HL-60 (cell line): ENCODE results near the gene TRIM44.

ENCODE experiments used
- DNase-seq, 2 experiments: peaks; one replicate each; pipeline ENCODE4 v3.0.0-alpha.2; 2010 to 2020; ENCODE audit warnings: low read depth in 1 of 2, low spot score in 1 of 2
- H3K27ac ChIP-seq: fragments of 250-450 bp; sonication (Bioruptor Pico); replicated peaks from 2 replicates; pipeline ENCODE4 v1.5.1; 2020; ENCODE audit warnings: mild to moderate bottlenecking, moderate library complexity
- H3K27me3 ChIP-seq: fragments of 250-450 bp; sonication (Bioruptor Pico); 2 replicates; pipeline ENCODE4 v1.5.1; 2021; ENCODE audit warnings: mild to moderate bottlenecking, moderate library complexity; ENCODE audit not compliant: insufficient read depth, poor library complexity, severe bottlenecking
- H3K4me3 ChIP-seq: replicated peaks from 2 replicates; pipeline ENCODE4 v1.5.1; 2011; ENCODE audit warnings: mild to moderate bottlenecking, control low read depth, low read length; ENCODE audit not compliant: insufficient read depth
- GABPA ChIP-seq: IDR thresholded peaks from 2 replicates; pipeline ENCODE4 v1.6.1; 2012; ENCODE audit warnings: low read depth
- POLR2AphosphoS5 ChIP-seq: IDR thresholded peaks from 2 replicates; pipeline ENCODE4 v1.6.1; 2012; ENCODE audit warnings: low read depth
- SPI1 ChIP-seq: IDR thresholded peaks from 2 replicates; pipeline ENCODE4 v1.6.1; 2012; ENCODE audit warnings: low read depth, mild to moderate bottlenecking, borderline replicate concordance
- TF ChIP-seq, protein P1 (sequence below): IDR thresholded peaks from one replicate; pipeline ENCODE4 v1.5.1; 2011; ENCODE audit warnings: low read length, control low read depth, inconsistent platforms; ENCODE audit not compliant: insufficient read depth
- TF ChIP-seq, protein P2 (sequence below): IDR thresholded peaks from 2 replicates; pipeline ENCODE4 v1.6.1; 2012; ENCODE audit warnings: low read depth; ENCODE audit not compliant: insufficient replicate concordance

The TRIM44 gene

GRCh38 chr11:35841733-35842132, 179.2 kb downstream of the TRIM44 start:
- no peak for DNase-seq
- no peak overlapping the region for H3K4me3 ChIP-seq
- no peaks in the 10 kb centered on the region for H3K27me3 ChIP-seq
- TF ChIP-seq POLR2AphosphoS5 (no peak), GABPA (no peak), SPI1 (no peak)
- TF ChIP-seq, protein P1, sequence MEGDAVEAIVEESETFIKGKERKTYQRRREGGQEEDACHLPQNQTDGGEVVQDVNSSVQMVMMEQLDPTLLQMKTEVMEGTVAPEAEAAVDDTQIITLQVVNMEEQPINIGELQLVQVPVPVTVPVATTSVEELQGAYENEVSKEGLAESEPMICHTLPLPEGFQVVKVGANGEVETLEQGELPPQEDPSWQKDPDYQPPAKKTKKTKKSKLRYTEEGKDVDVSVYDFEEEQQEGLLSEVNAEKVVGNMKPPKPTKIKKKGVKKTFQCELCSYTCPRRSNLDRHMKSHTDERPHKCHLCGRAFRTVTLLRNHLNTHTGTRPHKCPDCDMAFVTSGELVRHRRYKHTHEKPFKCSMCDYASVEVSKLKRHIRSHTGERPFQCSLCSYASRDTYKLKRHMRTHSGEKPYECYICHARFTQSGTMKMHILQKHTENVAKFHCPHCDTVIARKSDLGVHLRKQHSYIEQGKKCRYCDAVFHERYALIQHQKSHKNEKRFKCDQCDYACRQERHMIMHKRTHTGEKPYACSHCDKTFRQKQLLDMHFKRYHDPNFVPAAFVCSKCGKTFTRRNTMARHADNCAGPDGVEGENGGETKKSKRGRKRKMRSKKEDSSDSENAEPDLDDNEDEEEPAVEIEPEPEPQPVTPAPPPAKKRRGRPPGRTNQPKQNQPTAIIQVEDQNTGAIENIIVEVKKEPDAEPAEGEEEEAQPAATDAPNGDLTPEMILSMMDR: no peak
- TF ChIP-seq, protein P2, sequence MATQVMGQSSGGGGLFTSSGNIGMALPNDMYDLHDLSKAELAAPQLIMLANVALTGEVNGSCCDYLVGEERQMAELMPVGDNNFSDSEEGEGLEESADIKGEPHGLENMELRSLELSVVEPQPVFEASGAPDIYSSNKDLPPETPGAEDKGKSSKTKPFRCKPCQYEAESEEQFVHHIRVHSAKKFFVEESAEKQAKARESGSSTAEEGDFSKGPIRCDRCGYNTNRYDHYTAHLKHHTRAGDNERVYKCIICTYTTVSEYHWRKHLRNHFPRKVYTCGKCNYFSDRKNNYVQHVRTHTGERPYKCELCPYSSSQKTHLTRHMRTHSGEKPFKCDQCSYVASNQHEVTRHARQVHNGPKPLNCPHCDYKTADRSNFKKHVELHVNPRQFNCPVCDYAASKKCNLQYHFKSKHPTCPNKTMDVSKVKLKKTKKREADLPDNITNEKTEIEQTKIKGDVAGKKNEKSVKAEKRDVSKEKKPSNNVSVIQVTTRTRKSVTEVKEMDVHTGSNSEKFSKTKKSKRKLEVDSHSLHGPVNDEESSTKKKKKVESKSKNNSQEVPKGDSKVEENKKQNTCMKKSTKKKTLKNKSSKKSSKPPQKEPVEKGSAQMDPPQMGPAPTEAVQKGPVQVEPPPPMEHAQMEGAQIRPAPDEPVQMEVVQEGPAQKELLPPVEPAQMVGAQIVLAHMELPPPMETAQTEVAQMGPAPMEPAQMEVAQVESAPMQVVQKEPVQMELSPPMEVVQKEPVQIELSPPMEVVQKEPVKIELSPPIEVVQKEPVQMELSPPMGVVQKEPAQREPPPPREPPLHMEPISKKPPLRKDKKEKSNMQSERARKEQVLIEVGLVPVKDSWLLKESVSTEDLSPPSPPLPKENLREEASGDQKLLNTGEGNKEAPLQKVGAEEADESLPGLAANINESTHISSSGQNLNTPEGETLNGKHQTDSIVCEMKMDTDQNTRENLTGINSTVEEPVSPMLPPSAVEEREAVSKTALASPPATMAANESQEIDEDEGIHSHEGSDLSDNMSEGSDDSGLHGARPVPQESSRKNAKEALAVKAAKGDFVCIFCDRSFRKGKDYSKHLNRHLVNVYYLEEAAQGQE: no peak
- no peak overlapping the region for H3K27ac ChIP-seq

GRCh38 chr11:35842958-35843357, 180.4 kb downstream of the TRIM44 start:
- no peak overlapping the region for H3K27ac ChIP-seq

GRCh38 chr11:35844579-35844978, 182.0 kb downstream of the TRIM44 start:
- no peak for DNase-seq
- TF ChIP-seq, protein P2: no peak
- TF ChIP-seq SPI1: no peak
- no peak for TF ChIP-seq GABPA
- Histone ChIP-seq H3K4me3 (no peak overlapping the region), H3K27me3 (no peaks in the 10 kb centered on the region), H3K27ac (no peak overlapping the region)

More at GRCh38 chr11:35842958-35843357, 180.4 kb downstream of the TRIM44 start:
- Histone ChIP-seq H3K4me3 (no peak overlapping the region), H3K27me3 (no peaks in the 10 kb centered on the region)
- TF ChIP-seq GABPA (no peak), SPI1 (no peak), POLR2AphosphoS5 (no peak)
- TF ChIP-seq, protein P1: no peak
- TF ChIP-seq, protein P2: no peak
- no peak for DNase-seq

DNA sequence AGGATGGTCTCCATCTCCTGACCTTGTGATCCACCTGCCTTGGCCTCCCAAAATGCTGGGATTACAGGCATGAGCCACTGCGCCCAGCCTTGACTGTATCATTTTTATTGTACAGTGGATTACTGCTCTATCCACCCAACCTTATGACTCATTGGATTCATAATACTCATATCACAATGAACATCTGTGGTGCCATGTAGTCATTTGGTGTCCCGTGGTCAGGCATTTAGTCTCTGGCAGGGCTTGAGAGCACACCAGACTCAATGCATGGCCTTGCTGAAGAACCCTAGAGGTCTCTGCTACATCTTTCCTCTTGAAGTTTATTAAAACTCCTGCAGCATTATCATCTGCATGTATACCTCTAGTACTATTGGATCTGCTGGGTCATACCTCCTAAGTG, 183.3 kb downstream of the TRIM44 start:
- TF ChIP-seq, protein P1: no peak
- TF ChIP-seq, protein P2: no peak
- TF ChIP-seq POLR2AphosphoS5 (no peak), SPI1 (no peak)
- no peak for DNase-seq
- Histone ChIP-seq H3K4me3 (no peak overlapping the region), H3K27me3 (no peaks in the 10 kb centered on the region), H3K27ac (no peak overlapping the region)
